Large intestine (tissue), 3 donors: ENCODE measurements around the gene PSMB8. TPM values are rescaled to one million over a fixed set of nuclear protein-coding genes. Genes with fewer than 3 reads are reported as not detected.

Source experiments
- DNase-seq, 2 donors: peaks; one replicate each; pipeline versions ENCODE4 v3.0.0 to v3.0.0-alpha.2; 2013
- H3K27ac ChIP-seq: one replicate; pipeline ENCODE4 v1.5.1; 2013; ENCODE audit warnings: low read length
- H3K27me3 ChIP-seq: 2 replicates; pipeline ENCODE4 v1.6.1; 2013; ENCODE audit warnings: low read length; ENCODE audit not compliant: control insufficient read depth, insufficient read depth
- H3K36me3 ChIP-seq: 2 replicates; pipeline ENCODE4 v1.6.1; 2013; ENCODE audit warnings: low read length; ENCODE audit not compliant: control insufficient read depth, insufficient read depth
- H3K4me1 ChIP-seq: one replicate; pipeline ENCODE4 v1.6.1; 2013; ENCODE audit warnings: low read length; ENCODE audit not compliant: control insufficient read depth, insufficient read depth
- H3K4me3 ChIP-seq: one replicate; pipeline ENCODE4 v1.5.1; 2013; ENCODE audit warnings: low read length
- H3K9me3 ChIP-seq: one replicate; pipeline ENCODE4 v1.6.1; 2013; ENCODE audit warnings: mild to moderate bottlenecking, low read depth, low read length, moderate library complexity; ENCODE audit not compliant: control insufficient read depth
- WGBS: methylation state at CpG from one replicate; pipeline ENCODE4 v1.1.5; 2013; ENCODE audit warnings: low lambda C conversion rate; ENCODE audit not compliant: insufficient coverage; 5-methylcytosine and 5-hydroxymethylcytosine counted together
- polyA plus RNA-seq: library from polyadenylated mRNA; unstranded; fragments of 120-200 nt; gene quantifications from one replicate; pipeline ENCODE4 v1.2.1, GENCODE V29; 2013

Gene PSMB8
- polyA plus RNA-seq, 1 donor = 47.3 TPM

DNA sequence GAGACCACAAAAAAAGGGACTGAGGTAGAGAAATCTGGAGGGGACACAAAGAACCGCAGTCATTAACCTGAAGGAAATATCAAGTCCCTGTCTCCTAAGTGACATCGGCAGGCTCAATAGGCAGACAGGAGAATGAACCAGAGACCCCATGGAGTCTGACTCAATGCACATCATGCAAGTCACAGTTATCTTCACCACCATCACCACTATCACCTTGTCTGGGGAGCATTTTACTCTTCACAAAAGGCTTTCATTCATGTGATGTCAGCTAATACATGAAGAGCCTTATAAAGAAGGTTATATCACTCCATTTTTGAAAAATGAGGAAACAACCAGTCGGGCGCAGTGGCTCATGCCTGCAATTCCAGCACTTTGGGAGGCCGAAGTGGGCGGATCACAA lies 5.3 kb upstream of the PSMB8 start:
- no peak for DNase-seq
- no peaks in the 10 kb centered on the region for H3K9me3 ChIP-seq
- no peak overlapping the region for H3K4me3 ChIP-seq
- 50% methylated on average over 1 of the region's 6 CpGs for WGBS
- H3K27ac ChIP-seq = no peak overlapping the region
- peaks cover 45% of the 10 kb centered on the region for H3K36me3 ChIP-seq
- H3K27me3 ChIP-seq = peaks cover 4% of the 10 kb centered on the region
- peaks cover 9% of the 10 kb centered on the region for H3K4me1 ChIP-seq

DNA sequence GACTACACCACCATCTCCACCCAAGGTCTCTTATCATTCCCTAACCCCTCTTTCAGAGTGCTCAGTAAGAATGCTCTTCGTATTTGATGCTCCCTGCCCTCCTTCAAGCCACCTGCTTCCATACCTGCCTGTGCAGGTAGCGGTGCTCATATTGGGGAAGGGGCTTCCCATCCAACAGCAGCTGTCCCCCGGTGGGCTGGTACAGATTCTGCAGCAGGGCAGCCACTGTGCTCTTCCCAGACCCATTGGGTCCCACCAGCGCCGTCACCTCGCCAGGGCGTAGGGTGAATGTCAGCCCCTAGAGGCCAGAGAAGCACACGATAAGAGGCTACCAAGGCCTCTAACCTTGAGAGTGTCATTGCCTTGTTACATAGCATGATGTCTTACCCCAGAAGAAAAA lies 3.9 kb upstream of the PSMB8 start:
- Histone ChIP-seq H3K4me3 (no peak overlapping the region), H3K27me3 (peaks cover 4% of the 10 kb centered on the region), H3K9me3 (no peaks in the 10 kb centered on the region), H3K27ac (no peak overlapping the region), H3K4me1 (peaks cover 15% of the 10 kb centered on the region), H3K36me3 (peaks cover 45% of the 10 kb centered on the region)
- no CpG with 5 or more reads among the region's 8 CpGs for WGBS
- no peak for DNase-seq

- H3K36me3 ChIP-seq = peaks cover 47% of the 10 kb centered on the region
- WGBS = no CpG with 5 or more reads among the region's 10 CpGs
Observed at GRCh38 chr6:32847004-32847403, 3.2 kb upstream of the PSMB8 start.

DNA sequence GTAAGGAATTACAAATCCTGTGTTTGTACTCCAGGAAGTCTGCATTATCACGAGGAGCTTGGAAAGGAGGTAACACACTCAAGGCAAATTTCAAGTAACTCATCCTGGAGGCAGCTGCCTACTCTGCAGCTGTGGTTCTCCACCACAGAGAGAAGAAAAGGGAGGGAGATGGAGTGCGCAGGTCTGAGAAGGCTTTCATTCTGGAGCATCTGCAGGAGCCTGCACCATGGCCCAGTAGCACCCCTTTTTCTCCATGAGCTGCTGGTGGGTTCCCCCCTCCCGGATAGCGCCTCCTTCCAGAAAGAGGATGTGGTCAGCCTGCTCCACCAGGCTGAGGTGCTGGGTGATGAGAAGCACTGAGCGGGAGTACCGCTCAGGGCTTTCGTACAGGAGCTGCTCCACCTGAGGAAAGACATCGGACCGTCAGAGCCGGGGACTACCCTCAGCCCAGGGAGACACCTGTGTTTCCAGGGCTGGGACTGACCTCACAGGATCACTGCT lies 1.6 kb upstream of the PSMB8 start:
- H3K36me3 ChIP-seq = peaks cover 50% of the 10 kb centered on the region
- peak overlapping the region; percentile 58 for H3K4me3 ChIP-seq
- WGBS = no CpG with 5 or more reads among the region's 10 CpGs
- no peak for DNase-seq
- H3K27ac ChIP-seq = no peak overlapping the region
- peaks cover 2% of the 10 kb centered on the region for H3K27me3 ChIP-seq
- no peaks in the 10 kb centered on the region for H3K9me3 ChIP-seq
- peaks cover 9% of the 10 kb centered on the region for H3K4me1 ChIP-seq

More at GRCh38 chr6:32847004-32847403, 3.2 kb upstream of the PSMB8 start:
- H3K27me3 ChIP-seq = peaks cover 4% of the 10 kb centered on the region
- no peaks in the 10 kb centered on the region for H3K9me3 ChIP-seq
- H3K4me3 ChIP-seq = no peak overlapping the region
- no peak for DNase-seq
- peaks cover 9% of the 10 kb centered on the region for H3K4me1 ChIP-seq
- no peak overlapping the region for H3K27ac ChIP-seq

DNA sequence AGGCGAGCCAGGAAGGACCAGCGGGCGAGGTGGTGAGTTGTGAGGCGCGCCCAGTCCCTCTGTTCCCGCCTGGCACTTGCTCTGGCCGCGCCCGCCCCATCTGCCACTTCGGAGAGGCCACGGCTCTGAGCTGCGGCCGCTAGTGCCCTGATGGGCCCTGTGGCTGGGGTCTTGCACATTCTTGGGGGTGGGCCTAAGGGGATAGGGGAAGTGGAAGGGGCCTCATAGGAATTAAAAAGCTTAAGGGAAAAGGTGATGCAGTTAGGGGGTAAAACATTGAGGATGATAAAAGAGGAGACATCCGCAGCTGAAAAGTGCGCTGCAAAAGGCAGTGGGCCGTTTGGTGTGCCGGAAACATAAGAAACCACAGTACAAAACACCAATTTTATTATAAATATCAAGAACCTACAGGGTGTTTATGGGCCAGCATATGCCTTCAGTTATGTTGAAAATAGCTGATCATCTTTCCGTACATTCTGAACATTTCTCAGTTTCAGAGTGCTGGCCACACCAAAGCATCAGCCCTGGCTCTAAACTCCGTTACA lies 1.1 kb upstream of the PSMB8 start:
- Histone ChIP-seq H3K9me3 (no peaks in the 10 kb centered on the region), H3K27ac (peak overlapping the region; percentile 72), H3K36me3 (peaks cover 44% of the 10 kb centered on the region), H3K4me3 (peak overlapping the region; percentile 58), H3K4me1 (peaks cover 9% of the 10 kb centered on the region), H3K27me3 (no peaks in the 10 kb centered on the region)
- no peak for DNase-seq
- 100% methylated on average over 1 of the region's 19 CpGs for WGBS

DNA sequence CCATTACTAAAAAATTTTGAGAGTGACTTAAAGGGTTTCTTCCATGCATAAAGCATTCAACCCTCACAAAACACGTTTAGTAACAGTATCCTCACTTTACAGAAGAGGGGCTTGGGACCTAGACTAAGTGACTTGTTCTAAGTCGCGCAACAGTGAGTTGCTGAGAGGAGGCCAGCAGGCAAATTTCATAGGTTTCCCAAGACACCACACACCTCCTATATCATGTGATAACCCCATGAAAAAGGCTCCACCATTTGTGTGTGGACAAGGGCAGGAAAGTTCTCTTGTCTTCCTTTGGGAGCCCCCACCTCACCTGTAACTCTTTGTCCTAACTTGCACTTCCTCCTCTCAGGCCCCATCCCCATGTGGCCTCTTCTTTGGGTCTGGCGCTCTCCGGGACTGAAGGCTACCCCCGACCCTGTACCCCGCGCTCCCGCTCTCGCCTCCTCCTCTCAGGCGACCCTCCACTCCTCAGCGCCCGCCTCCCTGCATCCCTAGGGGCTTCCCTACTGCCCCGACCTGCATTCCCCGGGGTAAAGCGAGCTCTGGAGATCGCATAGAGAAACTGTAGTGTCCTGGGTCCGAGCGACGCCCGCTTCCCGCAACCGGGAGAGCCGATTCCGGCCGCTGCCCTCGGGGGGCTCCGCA lies 392 bp downstream of the PSMB8 start:
- H3K4me1 ChIP-seq = peaks cover 9% of the 10 kb centered on the region
- peak overlapping the region; percentile 58 for H3K4me3 ChIP-seq
- H3K27ac ChIP-seq = peak overlapping the region; percentile 72
- H3K9me3 ChIP-seq = no peaks in the 10 kb centered on the region
- no peak for DNase-seq
- WGBS = no CpG with 5 or more reads among the region's 28 CpGs
- H3K27me3 ChIP-seq = no peaks in the 10 kb centered on the region
- peaks cover 36% of the 10 kb centered on the region for H3K36me3 ChIP-seq

DNA sequence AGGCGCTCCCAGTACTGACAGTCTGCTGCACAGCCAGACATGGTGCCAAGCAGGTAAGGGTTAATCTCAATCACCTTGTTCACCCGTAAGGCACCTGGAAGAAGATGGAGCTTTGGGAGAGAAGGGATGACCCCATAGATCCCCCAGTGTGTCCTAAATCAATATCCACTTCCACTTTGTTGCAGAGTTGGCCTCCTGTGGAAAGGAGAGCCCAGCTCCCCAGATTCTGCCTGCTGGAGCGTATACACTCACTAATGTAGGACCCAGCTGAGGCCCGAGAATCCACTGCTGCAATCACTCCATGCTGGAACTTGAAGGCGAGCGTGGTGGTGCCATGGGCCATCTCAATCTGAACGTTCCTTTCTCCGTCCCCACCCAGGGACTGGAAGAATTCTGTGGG lies 1.2 kb downstream of the PSMB8 start:
- no peak for DNase-seq
- Histone ChIP-seq H3K9me3 (no peaks in the 10 kb centered on the region), H3K4me3 (no peak overlapping the region), H3K27ac (no peak overlapping the region), H3K36me3 (peaks cover 31% of the 10 kb centered on the region), H3K4me1 (peaks cover 13% of the 10 kb centered on the region), H3K27me3 (no peaks in the 10 kb centered on the region)
- WGBS = 100% methylated on average over 2 of the region's 8 CpGs

DNA sequence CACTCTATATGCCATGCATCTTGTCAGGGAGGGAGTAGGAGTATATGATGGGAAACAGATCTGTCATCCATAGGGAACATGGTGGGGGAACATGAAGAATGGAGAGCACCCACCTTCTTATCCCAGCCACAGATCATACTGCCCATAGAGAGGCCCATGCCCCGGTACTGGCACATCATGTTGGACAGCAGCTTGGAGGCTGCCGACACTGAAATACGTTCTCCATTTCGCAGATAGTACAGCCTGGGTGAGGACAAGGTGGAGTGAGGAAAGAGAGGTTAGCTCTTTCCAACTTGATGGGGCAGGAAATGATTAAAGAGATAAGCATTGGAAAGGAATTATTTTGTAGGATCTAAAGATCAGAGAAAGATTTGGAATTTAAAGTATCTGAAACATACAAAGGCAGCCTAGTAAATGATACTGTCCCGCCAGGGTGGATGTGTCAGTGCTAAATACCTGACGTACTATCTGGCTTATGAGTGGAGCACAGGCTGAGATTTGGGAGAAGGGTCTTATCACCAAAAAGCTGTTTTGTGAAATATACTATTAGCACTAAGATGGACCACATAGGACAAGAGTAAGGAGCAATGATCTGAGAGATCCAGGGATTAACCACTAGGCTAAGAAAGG lies 1.7 kb downstream of the PSMB8 start:
- peaks cover 27% of the 10 kb centered on the region for H3K36me3 ChIP-seq

DNA sequence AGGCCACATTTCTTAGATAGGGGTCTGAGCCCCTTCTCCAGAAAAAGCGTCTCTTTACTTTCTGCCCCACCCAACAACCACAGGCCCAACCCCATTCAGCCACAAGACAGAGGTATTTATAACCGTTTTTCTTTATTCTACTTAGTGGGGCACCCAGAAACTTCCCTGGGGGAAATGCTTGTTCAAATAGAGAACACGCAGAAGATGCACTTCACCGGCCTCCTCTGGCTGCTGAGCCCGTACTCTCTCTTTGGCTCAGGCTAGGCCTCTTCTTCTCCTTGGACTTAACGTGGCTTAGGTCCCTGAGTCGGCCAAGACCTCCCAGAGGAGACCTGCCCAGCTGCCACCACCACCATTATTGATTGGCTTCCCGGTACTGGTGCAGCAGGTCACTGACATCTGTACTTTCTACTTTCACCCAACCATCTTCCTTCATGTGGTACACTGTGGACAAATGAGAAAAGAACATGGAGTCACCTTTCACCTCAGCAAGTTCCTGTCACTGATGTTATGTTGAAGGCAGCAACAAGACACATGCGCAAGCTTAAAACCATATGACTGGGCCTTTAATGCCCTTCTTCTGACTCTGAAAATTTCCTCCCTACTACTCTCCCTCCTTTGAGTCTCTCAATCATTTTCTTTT lies 3.1 kb downstream of the PSMB8 start:
- H3K4me1 ChIP-seq = peaks cover 14% of the 10 kb centered on the region

More for the DNA sequence above, 1.7 kb downstream of the PSMB8 start:
- DNase-seq = no peak
- Histone ChIP-seq H3K4me3 (no peak overlapping the region), H3K9me3 (no peaks in the 10 kb centered on the region), H3K27ac (no peak overlapping the region), H3K4me1 (peaks cover 14% of the 10 kb centered on the region), H3K27me3 (no peaks in the 10 kb centered on the region)
- no CpG with 5 or more reads among the region's 6 CpGs for WGBS

DNA sequence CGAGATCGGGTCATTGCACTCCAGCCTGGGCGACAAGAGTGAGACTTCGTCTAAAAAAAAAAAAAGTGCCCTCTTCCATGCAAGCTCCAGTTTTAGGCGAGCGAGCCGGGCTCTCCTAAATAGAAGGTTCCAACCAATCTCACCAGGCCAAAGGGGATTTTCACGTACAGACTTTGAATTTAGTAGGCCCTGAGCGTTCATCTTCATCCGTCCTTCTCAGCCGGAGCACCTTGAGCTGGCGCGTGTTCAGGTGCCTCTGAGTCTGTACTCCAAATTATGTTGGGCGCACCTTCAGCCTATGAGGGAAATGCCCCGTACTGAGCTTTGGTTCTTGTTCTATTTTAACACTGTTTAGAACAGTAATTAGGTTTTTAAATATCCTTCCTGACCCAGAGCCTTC lies 4.5 kb downstream of the PSMB8 start:
- Histone ChIP-seq H3K27ac (no peak overlapping the region), H3K4me3 (no peak overlapping the region), H3K36me3 (peaks cover 15% of the 10 kb centered on the region), H3K9me3 (no peaks in the 10 kb centered on the region), H3K4me1 (peaks cover 10% of the 10 kb centered on the region), H3K27me3 (no peaks in the 10 kb centered on the region)
- DNase-seq = no peak
- no CpG with 5 or more reads among the region's 15 CpGs for WGBS

More for the DNA sequence above, 3.1 kb downstream of the PSMB8 start:
- Histone ChIP-seq H3K27me3 (no peaks in the 10 kb centered on the region), H3K4me3 (no peak overlapping the region), H3K36me3 (peaks cover 17% of the 10 kb centered on the region), H3K27ac (no peak overlapping the region), H3K9me3 (no peaks in the 10 kb centered on the region)
- 80% methylated on average over 1 of the region's 9 CpGs for WGBS
- DNase-seq = no peak
